Natural killer cell (primary cell): Measurements from ENCODE around the gene ERN2. TPM values are rescaled to one million over a fixed set of nuclear protein-coding genes. Genes with fewer than 3 reads are reported as not detected.

Experiments
- ATAC-seq, 3 donors: fragments of 150-1000 bp in 2 of 3; fragments of 200-7000 bp in 1 of 3; cut with Tn5 transposase; 1 replicate in 1 of 3; 2 replicates in 2 of 3; pipeline ENCODE4 v1.10.0; 2021; ENCODE audit warnings: mild to moderate bottlenecking in 2 of 3, moderate library complexity in 2 of 3
- DNase-seq, 2 donors: peaks; one replicate each; pipeline versions ENCODE4 v3.0.0 to v3.0.0-alpha.2; 2013 to 2021; ENCODE audit warnings: mixed read lengths in 1 of 2
- H3K27ac ChIP-seq: one replicate; pipeline ENCODE4 v1.5.1; 2013; ENCODE audit warnings: mild to moderate bottlenecking, low read length
- H3K27me3 ChIP-seq: one replicate; pipeline ENCODE4 v1.6.1; 2013; ENCODE audit warnings: low read length; ENCODE audit not compliant: control insufficient read depth, insufficient read depth
- H3K36me3 ChIP-seq: one replicate; pipeline ENCODE4 v1.6.1; 2013; ENCODE audit warnings: low read length; ENCODE audit not compliant: control insufficient read depth, insufficient read depth
- H3K4me1 ChIP-seq: one replicate; pipeline ENCODE4 v1.6.1; 2013; ENCODE audit warnings: low read length; ENCODE audit not compliant: control insufficient read depth, insufficient read depth
- H3K4me3 ChIP-seq: one replicate; pipeline ENCODE4 v1.5.1; 2013; ENCODE audit warnings: low read length
- H3K9me3 ChIP-seq: one replicate; pipeline ENCODE4 v1.6.1; 2013; ENCODE audit warnings: low read length; ENCODE audit not compliant: control insufficient read depth, insufficient read depth
- H3K27ac Mint-ChIP-seq, 2 donors: one replicate each; pipeline ENCODE4 v1.8.0; 2022; ENCODE audit warnings: mild to moderate bottlenecking in 2 of 2, mixed read lengths in 2 of 2, moderate library complexity in 1 of 2
- H3K27me3 Mint-ChIP-seq, 2 donors: one replicate each; pipeline ENCODE4 v1.8.0; 2022; ENCODE audit warnings: low read depth in 2 of 2, mixed read lengths in 2 of 2
- H3K36me3 Mint-ChIP-seq: one replicate; pipeline ENCODE4 v1.8.0; 2022; ENCODE audit warnings: mixed read lengths
- H3K4me1 Mint-ChIP-seq, 2 donors: one replicate each; pipeline ENCODE4 v1.8.0; 2022; ENCODE audit warnings: mixed read lengths in 2 of 2
- H3K4me3 Mint-ChIP-seq: one replicate; pipeline ENCODE4 v1.8.0; 2022; ENCODE audit warnings: mild to moderate bottlenecking, moderate library complexity, mixed read lengths
- H3K9me3 Mint-ChIP-seq, 2 donors: one replicate each; pipeline ENCODE4 v1.8.0; 2022; ENCODE audit warnings: mixed read lengths in 2 of 2
- CTCF ChIP-seq: fragments of 200-600 bp; IDR thresholded peaks from one replicate; pipeline ENCODE4 v1.8.0; 2022; ENCODE audit warnings: antibody characterized with exemption
- WGBS: methylation state at CpG from one replicate; pipeline ENCODE4 v1.1.7; 2013; ENCODE audit warnings: missing lambda C conversion rate; ENCODE audit not compliant: insufficient coverage; 5-methylcytosine and 5-hydroxymethylcytosine counted together
- intact Hi-C: fragments of 100-400 bp; cut with micrococcal nuclease; formaldehyde crosslinking; loops from one replicate; pipeline ENCODE4 v1.14.2; 2022
- total RNA-seq, 4 donors: library from RNA; stranded (reverse); fragments of 120-200 nt in 1 of 4; gene quantifications; one replicate each; pipeline versions ENCODE4 v1.2.3 to v1.2.4, GENCODE V29; 2013 to 2022

ERN2 gene
- total RNA-seq, 3 donors from 2014 or later (not counting 1 experiment from before 2014, with no cell fraction given): not detected

DNA sequence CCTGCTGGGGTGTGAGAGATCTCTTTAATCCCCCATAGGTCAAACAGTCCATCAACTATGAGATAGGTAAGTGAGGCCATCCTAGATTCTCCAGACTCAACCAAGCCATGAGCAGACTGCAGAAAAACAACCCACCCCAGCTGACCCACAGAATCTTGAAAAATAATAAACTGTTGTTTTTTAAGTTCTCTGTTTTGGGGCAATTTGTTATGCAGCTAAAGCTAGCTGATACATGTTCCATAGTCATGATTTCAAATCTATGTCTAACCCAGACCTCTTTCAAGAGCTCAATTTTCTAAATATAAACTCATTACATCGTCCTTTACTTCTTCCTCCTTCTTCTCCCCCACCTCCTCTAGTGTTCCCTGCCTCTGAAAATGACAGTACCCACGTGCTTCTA, 10.1 kb downstream of the ERN2 start:
- no peak overlapping the region for H3K27ac ChIP-seq
- peaks cover 13% of the 10 kb centered on the region for H3K4me1 ChIP-seq
- Mint-ChIP-seq H3K36me3 (peaks cover 8% of the 10 kb centered on the region), H3K9me3 (peaks cover 3 to 4% of the 10 kb centered on the region in 2 donors), H3K4me1 (peaks cover 17 to 18% of the 10 kb centered on the region in 2 donors), H3K4me3 (no peak overlapping the region), H3K27ac (no peak overlapping the region), H3K27me3 (peaks cover 0 to 16% of the 10 kb centered on the region in 2 donors)
- DNase-seq (no peak), ATAC-seq (no peak)
- no peaks in the 10 kb centered on the region for H3K36me3 ChIP-seq
- no peaks in the 10 kb centered on the region for H3K27me3 ChIP-seq
- intact Hi-C loops: no loop called here
- H3K4me3 ChIP-seq: no peak overlapping the region
- no peak for TF ChIP-seq CTCF
- WGBS: 62% methylated on average over 2 of the region's 2 CpGs
- no peaks in the 10 kb centered on the region for H3K9me3 ChIP-seq

DNA sequence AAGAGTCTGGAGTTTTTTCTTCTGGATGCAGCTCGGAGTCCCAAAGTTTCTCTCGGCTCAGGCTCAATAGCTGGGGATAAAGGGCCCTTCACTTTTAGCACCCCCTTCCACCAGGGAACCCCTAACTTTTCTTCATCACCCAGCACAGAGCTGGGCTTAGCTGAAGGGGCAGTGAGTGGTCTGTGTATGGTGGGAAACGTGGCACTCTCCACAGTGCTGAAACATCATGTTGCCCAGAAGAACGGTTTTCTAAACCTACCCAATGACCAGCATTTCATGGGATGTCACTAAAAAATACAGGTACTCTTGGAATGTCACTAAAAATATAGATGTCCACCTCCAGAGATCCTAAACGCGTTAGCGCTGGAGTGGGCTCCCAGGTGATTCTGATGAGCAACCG, 12.0 kb downstream of the ERN2 start:
- Histone ChIP-seq H3K27me3 (no peaks in the 10 kb centered on the region), H3K4me1 (peaks cover 13% of the 10 kb centered on the region), H3K4me3 (no peak overlapping the region), H3K36me3 (no peaks in the 10 kb centered on the region), H3K9me3 (no peaks in the 10 kb centered on the region), H3K27ac (no peak overlapping the region)
- no peak for DNase-seq
- no peak for TF ChIP-seq CTCF
- Mint-ChIP-seq H3K9me3 (peaks cover 3 to 4% of the 10 kb centered on the region in 2 donors), H3K27me3 (peaks cover 0 to 16% of the 10 kb centered on the region in 2 donors), H3K36me3 (peaks cover 8% of the 10 kb centered on the region), H3K27ac (no peak overlapping the region), H3K4me3 (no peak overlapping the region), H3K4me1 (peaks cover 17 to 26% of the 10 kb centered on the region in 2 donors)
- 88% methylated on average over 7 of the region's 8 CpGs for WGBS
- ATAC-seq: no peak
- intact Hi-C loops: no loop called here

GRCh38 chr16:23700509-23700908, 12.5 kb downstream of the ERN2 start:
- 78% methylated on average over 8 of the region's 8 CpGs for WGBS
- intact Hi-C loops: no loop called here
- H3K27me3 ChIP-seq: no peaks in the 10 kb centered on the region
- Mint-ChIP-seq H3K4me1 (peaks cover 17 to 26% of the 10 kb centered on the region in 2 donors), H3K36me3 (peaks cover 8% of the 10 kb centered on the region), H3K27me3 (peaks cover 0 to 16% of the 10 kb centered on the region in 2 donors), H3K4me3 (no peak overlapping the region), H3K27ac (no peak overlapping the region), H3K9me3 (peaks cover 3 to 4% of the 10 kb centered on the region in 2 donors)
- ATAC-seq: no peak
- no peaks in the 10 kb centered on the region for H3K9me3 ChIP-seq
- no peaks in the 10 kb centered on the region for H3K36me3 ChIP-seq
- no peak overlapping the region for H3K27ac ChIP-seq
- TF ChIP-seq CTCF: no peak
- no peak overlapping the region for H3K4me3 ChIP-seq
- H3K4me1 ChIP-seq: peaks cover 13% of the 10 kb centered on the region
- DNase-seq: no peak

DNA sequence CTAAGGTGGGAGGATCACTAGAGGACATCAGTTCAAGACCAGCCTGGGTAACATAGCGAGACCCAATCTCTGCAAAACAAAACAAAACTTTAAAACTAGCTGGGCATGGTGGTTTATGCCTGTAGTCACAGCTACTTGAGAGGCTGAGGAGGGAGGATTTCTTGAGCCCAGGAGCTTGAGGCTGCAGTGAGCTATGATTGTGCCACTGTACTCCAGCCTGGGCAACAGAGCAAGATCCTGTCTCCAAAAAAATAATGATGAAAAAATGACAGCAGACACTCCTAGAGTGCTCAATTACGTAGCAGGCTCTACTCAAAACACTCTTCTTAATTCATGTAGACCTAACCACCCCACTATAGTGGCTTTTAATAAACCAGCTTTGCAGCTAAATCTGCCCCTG, 12.9 kb downstream of the ERN2 start:
- Histone ChIP-seq H3K9me3 (no peaks in the 10 kb centered on the region), H3K27me3 (no peaks in the 10 kb centered on the region), H3K4me3 (no peak overlapping the region), H3K4me1 (peaks cover 14% of the 10 kb centered on the region), H3K27ac (no peak overlapping the region), H3K36me3 (no peaks in the 10 kb centered on the region)
- Mint-ChIP-seq H3K27me3 (peaks cover 0 to 15% of the 10 kb centered on the region in 2 donors), H3K4me1 (peaks cover 17 to 28% of the 10 kb centered on the region in 2 donors), H3K36me3 (peaks cover 8% of the 10 kb centered on the region), H3K9me3 (peaks cover 3 to 4% of the 10 kb centered on the region in 2 donors), H3K4me3 (no peak overlapping the region), H3K27ac (no peak overlapping the region)
- 93% methylated on average over 1 of the region's 2 CpGs for WGBS
- ATAC-seq (no peak), DNase-seq (no peak)
- no peak for TF ChIP-seq CTCF
- intact Hi-C loops: no loop called here
